ENCODE data around the gene CPED1. TPM values are rescaled to one million over a fixed set of nuclear protein-coding genes. Genes with fewer than 3 reads are reported as not detected.

Gene CPED1
- total RNA-seq, 2 experiments from 2014 or later, result not detected

GRCh38 chr7:121011401-121011800, 22.9 kb downstream of the CPED1 start:
- BruUV-seq (replicated peaks), result no TSS peak
- ChIA-PET CTCF (ENCODE audit: unreplicated experiment) (no interaction called here), POLR2A (interaction anchor here (0.6 to 0.8 kb wide), 4 partner anchors 11 to 355 kb away, joined by 3 to 4 read pairs (median 3); no protein-coding TSS in a partner anchor)
- H3K4me3 ChIP-seq (ENCODE audit: low read depth, low read length, poor library complexity, severe bottlenecking), result no peak overlapping the region
- H3K9me3 ChIP-seq (ENCODE audit: low read length), result no peaks in the 10 kb centered on the region
- no peak overlapping the region for H3K4me2 ChIP-seq (ENCODE audit: low read length)
- no peak for DNase-seq (ENCODE audit: low spot score)
- H4K20me1 ChIP-seq (ENCODE audit: insufficient read depth, low read length), result no peaks in the 10 kb centered on the region
- H2AFZ ChIP-seq (ENCODE audit: low read length), result no peak overlapping the region
- H3K36me3 ChIP-seq (ENCODE audit: insufficient read depth, low read length), result no peaks in the 10 kb centered on the region
- no peak overlapping the region for H3K27ac ChIP-seq (ENCODE audit: low read depth, low read length, poor library complexity, severe bottlenecking)
- intact Hi-C loops (cut with micrococcal nuclease; ENCODE audit: unreplicated experiment), result no loop called here
- no peaks in the 10 kb centered on the region for H3K4me1 ChIP-seq (ENCODE audit: insufficient read depth, low read length, poor library complexity, severe bottlenecking)
- TF ChIP-seq CTCF (conservative IDR thresholded peaks at IDR 0.05; ENCODE audit: low read length) (no peak), EZH2phosphoT487 (IDR thresholded peaks at IDR 0.05; ENCODE audit: borderline replicate concordance, low read depth, low read length) (no peak)
- no peaks in the 10 kb centered on the region for H3K9me2 ChIP-seq (ENCODE audit: insufficient read depth, low read length)
- H3K79me2 ChIP-seq (ENCODE audit: insufficient read depth, low read depth, low read length), result no peaks in the 10 kb centered on the region

GRCh38 chr7:121012170-121012874, 23.8 kb downstream of the CPED1 start:
- H3K4me3 ChIP-seq (ENCODE audit: low read depth, low read length, poor library complexity, severe bottlenecking), result no peak overlapping the region
- no peaks in the 10 kb centered on the region for H3K4me1 ChIP-seq (ENCODE audit: insufficient read depth, low read length, poor library complexity, severe bottlenecking)
- H4K20me1 ChIP-seq (ENCODE audit: insufficient read depth, low read length), result no peaks in the 10 kb centered on the region
- no peak for TF ChIP-seq EZH2phosphoT487 (IDR thresholded peaks at IDR 0.05; ENCODE audit: borderline replicate concordance, low read depth, low read length)
- TF ChIP-seq CTCF (conservative IDR thresholded peaks at IDR 0.05; ENCODE audit: low read length), result no peak
- no peak overlapping the region for H3K4me2 ChIP-seq (ENCODE audit: low read length)
- no peaks in the 10 kb centered on the region for H3K79me2 ChIP-seq (ENCODE audit: insufficient read depth, low read depth, low read length)
- BruUV-seq (replicated peaks), result no TSS peak
- H2AFZ ChIP-seq (ENCODE audit: low read length), result no peak overlapping the region
- ChIA-PET CTCF (ENCODE audit: unreplicated experiment) (no interaction called here), POLR2A (interaction anchor here (0.7 kb wide), 1 partner anchor 355 kb away, joined by 3 read pairs; no protein-coding TSS in a partner anchor)
- no peaks in the 10 kb centered on the region for H3K9me3 ChIP-seq (ENCODE audit: low read length)
- no peaks in the 10 kb centered on the region for H3K9me2 ChIP-seq (ENCODE audit: insufficient read depth, low read length)
- H3K27ac ChIP-seq (ENCODE audit: low read depth, low read length, poor library complexity, severe bottlenecking), result no peak overlapping the region
- no peaks in the 10 kb centered on the region for H3K36me3 ChIP-seq (ENCODE audit: insufficient read depth, low read length)
- DNase-seq (ENCODE audit: low spot score), result no peak
- intact Hi-C loops (cut with micrococcal nuclease; ENCODE audit: unreplicated experiment), result no loop called here

GRCh38 chr7:121012919-121013318, 24.4 kb downstream of the CPED1 start:
- no TSS peak for BruUV-seq (replicated peaks)

More at GRCh38 chr7:121012919-121013318, 24.4 kb downstream of the CPED1 start:
- no peaks in the 10 kb centered on the region for H4K20me1 ChIP-seq (ENCODE audit: insufficient read depth, low read length)
- intact Hi-C loops (cut with micrococcal nuclease; ENCODE audit: unreplicated experiment), result no loop called here
- H3K4me3 ChIP-seq (ENCODE audit: low read depth, low read length, poor library complexity, severe bottlenecking), result no peak overlapping the region
- TF ChIP-seq CTCF (conservative IDR thresholded peaks at IDR 0.05; ENCODE audit: low read length) (no peak), EZH2phosphoT487 (IDR thresholded peaks at IDR 0.05; ENCODE audit: borderline replicate concordance, low read depth, low read length) (no peak)
- no peak for DNase-seq (ENCODE audit: low spot score)
- no peaks in the 10 kb centered on the region for H3K9me3 ChIP-seq (ENCODE audit: low read length)
- H3K9me2 ChIP-seq (ENCODE audit: insufficient read depth, low read length), result no peaks in the 10 kb centered on the region
- POLR2A ChIA-PET, result interaction anchor here (1.0 kb wide), 1 partner anchor 15 kb away, joined by 3 read pairs; no protein-coding TSS in a partner anchor
- no peaks in the 10 kb centered on the region for H3K36me3 ChIP-seq (ENCODE audit: insufficient read depth, low read length)
- H3K27ac ChIP-seq (ENCODE audit: low read depth, low read length, poor library complexity, severe bottlenecking), result no peak overlapping the region
- H3K4me2 ChIP-seq (ENCODE audit: low read length), result no peak overlapping the region
- H3K79me2 ChIP-seq (ENCODE audit: insufficient read depth, low read depth, low read length), result no peaks in the 10 kb centered on the region
- CTCF ChIA-PET (ENCODE audit: unreplicated experiment), result no interaction called here
- no peak overlapping the region for H2AFZ ChIP-seq (ENCODE audit: low read length)
- no peaks in the 10 kb centered on the region for H3K4me1 ChIP-seq (ENCODE audit: insufficient read depth, low read length, poor library complexity, severe bottlenecking)

All from OCI-LY7 (cell line).